SK-N-MC (cell line): Measurements from ENCODE around the gene CAMK1.

Experiments
- EZH2 ChIP-seq: fragments of 200-600 bp; sonication (generic); IDR thresholded peaks from one replicate; pipeline ENCODE4 v1.6.1; 2017; ENCODE audit warnings: antibody characterized with exemption
- FOXP2 ChIP-seq: optimal IDR thresholded peaks from 2 replicates; pipeline ENCODE3; 2011; ENCODE audit warnings: mild to moderate bottlenecking, moderate library complexity; ENCODE audit not compliant: insufficient read depth; ENCODE audit errors: extremely low read length, control extremely low read depth
- POLR2AphosphoS5 ChIP-seq: IDR thresholded peaks from 2 replicates; pipeline ENCODE4 v1.6.1; 2012; ENCODE audit warnings: mild to moderate bottlenecking, low read depth, low read length, borderline replicate concordance

- TF ChIP-seq EZH2 (no peak), POLR2AphosphoS5 (no peak), FOXP2 (no peak)
Measured at GRCh38 chr3:9710174-9710739, 59.5 kb downstream of the CAMK1 start.
